Heart left ventricle (tissue), 16 donors: Measurements from ENCODE around the gene GNGT2. TPM values are rescaled to one million over a fixed set of nuclear protein-coding genes. Genes with fewer than 3 reads are reported as not detected.
"Not testable (repeated sequence)": the region's sequence is repeated elsewhere in the genome, so short reads cannot be mapped to it uniquely, and the experiment has no call there.

Experiments
- ATAC-seq, 4 donors: fragments of 200-7000 bp; cut with Tn5 transposase; one replicate each; pipeline ENCODE4 v1.9.1; 2020 to 2022; ENCODE audit warnings: moderate library complexity in 4 of 4, mild to moderate bottlenecking in 3 of 4, moderate number of reproducible peaks in 1 of 4
- DNase-seq, 5 donors: peaks; one replicate each; pipeline ENCODE4 v3.0.0-alpha.2; 2020
- H3K27ac ChIP-seq, 12 donors: fragments of 200-600 bp; sonication (generic) in 4 of 12; one replicate each; pipeline versions ENCODE4 v1.5.0 to v1.8.0; 2016 to 2022; ENCODE audit warnings: mild to moderate bottlenecking in 2 of 12
- H3K27me3 ChIP-seq, 9 donors: fragments of 200-600 bp; sonication (generic) in 2 of 9; one replicate each; pipeline versions ENCODE4 v1.5.1 to v1.8.0; 2016 to 2022; ENCODE audit warnings: mild to moderate bottlenecking in 3 of 9
- H3K36me3 ChIP-seq, 9 donors: fragments of 200-600 bp; sonication (generic) in 2 of 9; one replicate each; pipeline versions ENCODE4 v1.5.0 to v1.8.0; 2018 to 2022; ENCODE audit warnings: mild to moderate bottlenecking in 2 of 9
- H3K4me1 ChIP-seq, 12 donors: fragments of 200-600 bp; sonication (generic) in 4 of 12; one replicate each; pipeline versions ENCODE4 v1.5.0 to v1.8.0; 2016 to 2022; ENCODE audit warnings: mild to moderate bottlenecking in 3 of 12
- H3K4me3 ChIP-seq, 12 donors: fragments of 200-600 bp; sonication (generic) in 4 of 12; one replicate each; pipeline versions ENCODE4 v1.5.0 to v1.8.0; 2017 to 2022; ENCODE audit warnings: mild to moderate bottlenecking in 9 of 12, moderate library complexity in 4 of 12
- H3K9me3 ChIP-seq, 12 donors: fragments of 200-600 bp; sonication (generic) in 4 of 12; one replicate each; pipeline versions ENCODE4 v1.5.0 to v1.8.0; 2016 to 2022; ENCODE audit warnings: mild to moderate bottlenecking in 1 of 12
- POLR2A ChIP-seq, 2 donors: fragments of 450-650 bp; IDR thresholded peaks; one replicate each; pipeline ENCODE4 v1.6.1; 2017; ENCODE audit warnings: antibody characterized with exemption in 2 of 2, mild to moderate bottlenecking in 2 of 2, moderate library complexity in 2 of 2
- WGBS, 4 donors: extraction: QIAGEN DNeasy Blood & Tissue Kit in 2 of 4; methylation state at CpG; one replicate each; pipeline versions ENCODE4 v1.1.5 to v1.1.7; 2013 to 2018; 5-methylcytosine and 5-hydroxymethylcytosine counted together
- intact Hi-C, 10 donors: fragments of 100-400 bp; cut with DNase I; formaldehyde crosslinking; loops; one replicate each; pipeline versions ENCODE4 v1.11.1 to v1.14.2; 2022
- polyA plus RNA-seq, 2 donors: library from polyadenylated mRNA; stranded (reverse); fragments of 200-250 nt; gene quantifications; one replicate each; pipeline ENCODE4 v1.2.3, GENCODE V29; 2013
- total RNA-seq, 9 donors: library from RNA; depleted of rRNA in 2 of 9; stranded (reverse); fragments of >200 nt in 2 of 9; fragmentation: NEBNext Ultra II Directional in 3 of 9; extraction: Animal tissue kit (Norgen Biotek cat#: 25700) in 3 of 9; gene quantifications; one replicate each; pipeline versions ENCODE4 v1.1.0 to v1.2.4, GENCODE V29; 2016 to 2023
- TF ChIP-seq, protein P1 (sequence below), 12 donors: fragments of 200-600 bp; sonication (generic) in 4 of 12; IDR thresholded peaks; one replicate each; pipeline versions ENCODE4 v1.5.0 to v1.8.0; 2018 to 2022; ENCODE audit warnings: antibody characterized with exemption in 12 of 12, mild to moderate bottlenecking in 5 of 12
- donor health status: ischemic (EF 13 %, LVEDD 7.1; RV severe dilation, severe dysfunction).
- donor health status: healthy with polysubstance abuse.
- donor health status: DM: no; HTN: yes; CAD: no.
- donor health status: DM: no; HTN: no; CAD: no.
- donor health status: ischemic (EF 25% LVEDD 6.9; RV normal size, moderate dysfunction).
- donor health status: ischemic (EF 25% LVEDD 5.7; RV mildly dilated, moderate dysfunction).
- donor health status: healthy.
- donor health status: DM: yes; HTN: yes; CAD: no.
- donor health status: ischemic (EF 35%, LVEDD 5.7; RV mildly dilated, moderate dysfunction).
- donor health status: nonischemic (EF 11% LVEDD 7.7; RV severe dilation, severe dysfunction).
- donor health status: DM: yes; HTN: yes; CAD: no.
- donor health status: PGD.
- donor health status: ischemic (EF 29% LVEDD 5.4; RV normal size, mild dysfunction).
- donor health status: nonischemic (EF 23%, LVEDD 6.1; RV moderate dilation, normal function).

The GNGT2 gene
- total and polyA plus RNA-seq, 11 donors, result 0.76 to 4.9 (median 1.5) TPM

DNA sequence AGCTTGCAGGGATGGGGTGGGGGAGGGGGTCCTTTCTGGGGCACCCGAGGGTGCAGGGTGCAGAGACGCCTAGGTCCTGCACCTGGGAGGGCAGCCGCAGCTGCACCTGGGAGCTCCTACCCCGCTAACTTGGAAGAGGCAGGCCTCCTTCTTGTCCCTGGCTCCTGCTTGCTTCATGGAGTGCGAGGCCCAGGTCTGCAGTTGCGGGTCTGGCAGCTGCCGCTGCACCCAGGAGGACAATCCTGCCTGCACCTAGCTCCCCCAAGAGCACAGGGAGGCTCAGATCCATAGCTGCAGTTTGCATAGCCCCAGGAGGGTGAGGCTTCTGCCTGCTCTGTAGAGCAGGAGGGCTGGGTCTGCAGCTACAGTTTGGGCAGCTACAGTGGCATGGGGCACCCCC, 26.6 kb downstream of the GNGT2 start:
- Histone ChIP-seq H3K4me1 (no peaks in the 10 kb centered on the region), H3K4me3 (no peak overlapping the region), H3K27ac (no peak overlapping the region), H3K36me3 (no peaks in the 10 kb centered on the region), H3K9me3 (peaks cover 0 to 13% (median 0%) of the 10 kb centered on the region in 12 donors), H3K27me3 (no peaks in the 10 kb centered on the region)
- intact Hi-C loops, result loop anchor here in 3 of 10 donors (5.0 kb wide), 3 partner anchors 44 to 108 kb away; no protein-coding TSS in a partner anchor
- no peak for TF ChIP-seq POLR2A (IDR thresholded peaks at IDR 0.05)
- TF ChIP-seq, protein P1, sequence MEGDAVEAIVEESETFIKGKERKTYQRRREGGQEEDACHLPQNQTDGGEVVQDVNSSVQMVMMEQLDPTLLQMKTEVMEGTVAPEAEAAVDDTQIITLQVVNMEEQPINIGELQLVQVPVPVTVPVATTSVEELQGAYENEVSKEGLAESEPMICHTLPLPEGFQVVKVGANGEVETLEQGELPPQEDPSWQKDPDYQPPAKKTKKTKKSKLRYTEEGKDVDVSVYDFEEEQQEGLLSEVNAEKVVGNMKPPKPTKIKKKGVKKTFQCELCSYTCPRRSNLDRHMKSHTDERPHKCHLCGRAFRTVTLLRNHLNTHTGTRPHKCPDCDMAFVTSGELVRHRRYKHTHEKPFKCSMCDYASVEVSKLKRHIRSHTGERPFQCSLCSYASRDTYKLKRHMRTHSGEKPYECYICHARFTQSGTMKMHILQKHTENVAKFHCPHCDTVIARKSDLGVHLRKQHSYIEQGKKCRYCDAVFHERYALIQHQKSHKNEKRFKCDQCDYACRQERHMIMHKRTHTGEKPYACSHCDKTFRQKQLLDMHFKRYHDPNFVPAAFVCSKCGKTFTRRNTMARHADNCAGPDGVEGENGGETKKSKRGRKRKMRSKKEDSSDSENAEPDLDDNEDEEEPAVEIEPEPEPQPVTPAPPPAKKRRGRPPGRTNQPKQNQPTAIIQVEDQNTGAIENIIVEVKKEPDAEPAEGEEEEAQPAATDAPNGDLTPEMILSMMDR (IDR thresholded peaks at IDR 0.05), result no peak
- ATAC-seq (no peak), DNase-seq (no peak)
- WGBS, 4 donors, result 78 to 97% (median 89%) methylated on average over 3 to 7 of the region's 7 CpGs

DNA sequence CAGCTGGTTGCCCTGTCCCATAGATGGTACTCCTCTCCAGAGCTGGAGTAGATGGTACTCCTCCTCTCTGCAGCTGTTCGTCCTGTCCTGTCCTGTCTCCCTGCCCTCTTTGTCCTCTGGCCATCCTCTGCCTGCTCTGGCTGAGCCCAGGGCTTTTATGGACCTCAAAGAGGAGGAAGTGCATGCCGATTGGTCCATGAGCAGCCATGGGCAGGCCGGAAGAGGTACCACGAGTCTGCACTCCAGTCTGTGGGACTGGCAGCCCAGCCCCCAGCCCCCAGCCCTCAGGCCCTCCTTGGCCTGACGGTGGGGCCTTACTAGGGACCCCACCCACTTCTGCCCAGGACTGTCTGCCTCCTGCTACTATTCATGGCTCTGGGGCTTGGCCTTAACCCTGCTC, 27.0 kb downstream of the GNGT2 start:
- no peak for TF ChIP-seq POLR2A (IDR thresholded peaks at IDR 0.05)
- TF ChIP-seq, protein P1 (IDR thresholded peaks at IDR 0.05), result no peak
- ATAC-seq, result no peak
- Histone ChIP-seq H3K27me3 (no peaks in the 10 kb centered on the region), H3K4me1 (no peaks in the 10 kb centered on the region), H3K4me3 (no peak overlapping the region), H3K36me3 (no peaks in the 10 kb centered on the region), H3K9me3 (peaks cover 0 to 13% (median 0%) of the 10 kb centered on the region in 12 donors), H3K27ac (no peak overlapping the region)
- DNase-seq, result no peak
- intact Hi-C loops, result loop anchor here in 3 of 10 donors (5.0 kb wide), 3 partner anchors 44 to 109 kb away; no protein-coding TSS in a partner anchor
- 84 to 91% (median 87%) methylated on average over 4 to 5 of the region's 5 CpGs for WGBS, 4 donors

DNA sequence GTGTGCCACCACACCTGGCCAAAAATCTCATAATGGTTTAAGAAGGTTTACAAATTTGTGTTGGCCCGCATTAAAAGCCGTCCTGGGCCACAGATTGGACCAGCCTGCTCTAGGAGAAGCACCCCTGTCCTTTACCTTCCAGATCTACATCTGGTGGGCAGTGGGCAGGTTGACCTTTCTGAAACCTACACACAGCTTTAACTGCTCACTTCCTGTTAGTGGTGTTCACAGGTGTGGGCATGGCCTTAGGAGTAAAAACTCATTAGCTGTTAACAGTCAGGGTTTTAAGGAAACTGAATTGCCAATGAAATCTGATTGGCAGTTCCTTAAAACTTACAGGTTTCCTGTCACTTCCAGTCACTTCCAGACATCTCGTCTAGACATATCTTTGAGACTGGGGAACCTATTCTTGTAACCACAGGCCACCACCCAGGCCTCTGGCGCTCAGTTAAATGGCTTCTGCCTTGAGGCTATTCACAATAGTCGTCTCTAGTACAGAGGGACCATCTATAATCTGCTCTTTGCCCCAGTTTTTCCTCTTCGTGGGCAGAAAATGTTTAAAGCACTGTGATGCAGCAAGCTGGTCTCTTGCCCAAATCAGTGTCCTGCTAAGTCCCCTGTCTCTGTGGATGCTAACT, 29.3 kb downstream of the GNGT2 start:
- Histone ChIP-seq H3K27me3 (no peaks in the 10 kb centered on the region), H3K4me1 (no peaks in the 10 kb centered on the region), H3K9me3 (peaks cover 0 to 30% (median 13%) of the 10 kb centered on the region in 12 donors), H3K27ac (no peak overlapping the region), H3K36me3 (no peaks in the 10 kb centered on the region), H3K4me3 (no peak overlapping the region)
- WGBS, 4 donors, result 68 to 82% (median 79%) methylated on average over 5 to 6 of the region's 6 CpGs
- ATAC-seq (no peak), DNase-seq (no peak)
- TF ChIP-seq, protein P1 (IDR thresholded peaks at IDR 0.05), result no peak
- TF ChIP-seq POLR2A (IDR thresholded peaks at IDR 0.05), result no peak
- intact Hi-C loops, result loop anchor here in 8 of 10 donors (1.0 to 5.0 kb wide), 6 partner anchors 46 to 111 kb away; no protein-coding TSS in a partner anchor

DNA sequence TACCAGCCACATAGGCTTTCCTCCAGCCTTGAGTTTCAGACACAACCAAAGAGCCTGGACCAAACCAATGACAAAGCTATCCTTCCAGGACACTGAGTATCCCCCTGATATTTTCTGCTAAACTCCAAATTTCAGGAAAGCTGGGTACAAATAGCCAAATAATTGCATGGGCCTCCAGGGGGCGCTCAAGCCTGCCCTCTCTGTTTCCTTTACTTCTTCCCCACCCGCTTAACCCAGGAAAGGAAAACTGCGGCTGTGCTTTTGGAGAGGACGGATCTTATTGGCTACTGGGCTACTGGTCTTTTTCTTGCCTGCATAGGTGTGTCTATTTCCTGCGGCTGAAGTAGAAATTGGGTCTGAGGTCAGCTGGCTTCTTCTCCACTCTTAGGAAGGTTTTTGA, 30.1 kb downstream of the GNGT2 start:
- TF ChIP-seq POLR2A (IDR thresholded peaks at IDR 0.05), result no peak
- TF ChIP-seq, protein P1 (IDR thresholded peaks at IDR 0.05), result peak; percentile 60 to 83 (median 76)
- Histone ChIP-seq H3K36me3 (no peaks in the 10 kb centered on the region), H3K9me3 (peaks cover 0 to 32% (median 21%) of the 10 kb centered on the region in 12 donors), H3K4me1 (no peaks in the 10 kb centered on the region), H3K27me3 (no peaks in the 10 kb centered on the region), H3K27ac (no peak overlapping the region), H3K4me3 (no peak overlapping the region)
- DNase-seq, result peak; percentile 55 to 74 (median 66)
- ATAC-seq, result peak in 3 of 4 donors; percentile 34 to 75 (median 59)
- intact Hi-C loops, result loop anchor here in 8 of 10 donors (1.0 to 5.0 kb wide), 6 partner anchors 46 to 112 kb away; no protein-coding TSS in a partner anchor
- WGBS, 4 donors, result 7 to 21% (median 11%) methylated on average over 5 of the region's 5 CpGs

DNA sequence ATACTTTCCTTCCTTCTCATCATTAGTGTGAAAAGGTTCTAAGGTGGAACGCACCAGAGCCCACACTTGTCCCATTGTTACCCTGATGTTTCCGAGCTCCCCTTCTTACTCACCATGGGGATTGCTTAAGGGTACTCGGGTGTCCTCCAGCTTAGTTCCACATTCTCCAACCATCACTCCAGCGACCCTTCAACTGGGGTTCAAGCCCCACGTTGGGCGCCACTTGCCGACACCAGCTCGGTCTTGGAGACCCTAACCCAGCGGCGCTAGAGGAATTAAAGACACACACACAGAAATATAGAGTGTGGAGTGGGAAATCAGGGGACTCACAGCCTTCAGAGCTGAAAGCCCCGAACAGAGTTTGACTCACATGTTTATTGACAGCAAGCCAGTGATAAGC, 34.4 kb downstream of the GNGT2 start:
- not testable (repeated sequence) for H3K4me1 ChIP-seq, H3K27ac ChIP-seq, H3K36me3 ChIP-seq, H3K4me3 ChIP-seq, ATAC-seq, DNase-seq
- WGBS, 4 donors, result 87 to 92% (median 90%) methylated on average over 11 of the region's 11 CpGs
- Histone ChIP-seq H3K9me3 (peaks cover 0 to 43% (median 27%) of the 10 kb centered on the region in 12 donors), H3K27me3 (peaks cover 0 to 11% (median 0%) of the 10 kb centered on the region in 9 donors)
- intact Hi-C loops, result loop anchor here in 2 of 10 donors (5.0 to 10.0 kb wide), 2 partner anchors 49 to 116 kb away; no protein-coding TSS in a partner anchor

DNA sequence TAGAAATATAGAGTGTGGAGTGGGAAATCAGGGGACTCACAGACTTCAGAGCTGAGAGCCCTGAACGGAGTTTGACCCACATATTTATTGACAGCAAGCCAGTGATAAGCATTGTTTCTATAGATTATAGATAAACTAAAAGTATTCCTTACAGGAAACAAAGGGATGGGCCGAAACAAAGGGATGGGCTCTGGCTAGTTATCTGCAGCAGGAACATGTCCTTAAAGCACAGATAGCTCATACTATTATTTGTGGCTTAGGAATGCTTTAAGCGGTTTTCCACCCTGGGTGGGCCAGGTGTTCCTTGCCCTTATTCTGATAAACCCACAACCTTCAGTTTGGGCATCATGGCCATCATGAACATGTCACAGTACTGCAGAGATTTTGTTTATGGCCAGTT, 39.7 kb downstream of the GNGT2 start:
- Histone ChIP-seq H3K27me3 (peaks cover 3 to 52% (median 14%) of the 10 kb centered on the region in 9 donors), H3K9me3 (peaks cover 0 to 20% (median 14%) of the 10 kb centered on the region in 12 donors)
- ATAC-seq, H3K27ac ChIP-seq, H3K36me3 ChIP-seq, H3K4me1 ChIP-seq, DNase-seq, H3K4me3 ChIP-seq: not testable (repeated sequence)
- 66 to 75% (median 70%) methylated on average over 3 of the region's 3 CpGs for WGBS, 4 donors
- intact Hi-C loops, result loop anchor here in 1 of 10 donors (10.0 kb wide), 1 partner anchor 54 kb away; no protein-coding TSS in a partner anchor
